ENCODE results near the gene PFKP.
"Not testable (repeated sequence)": the region's sequence is repeated elsewhere in the genome, so short reads cannot be mapped to it uniquely, and the experiment has no call there.

Gene PFKP

DNA sequence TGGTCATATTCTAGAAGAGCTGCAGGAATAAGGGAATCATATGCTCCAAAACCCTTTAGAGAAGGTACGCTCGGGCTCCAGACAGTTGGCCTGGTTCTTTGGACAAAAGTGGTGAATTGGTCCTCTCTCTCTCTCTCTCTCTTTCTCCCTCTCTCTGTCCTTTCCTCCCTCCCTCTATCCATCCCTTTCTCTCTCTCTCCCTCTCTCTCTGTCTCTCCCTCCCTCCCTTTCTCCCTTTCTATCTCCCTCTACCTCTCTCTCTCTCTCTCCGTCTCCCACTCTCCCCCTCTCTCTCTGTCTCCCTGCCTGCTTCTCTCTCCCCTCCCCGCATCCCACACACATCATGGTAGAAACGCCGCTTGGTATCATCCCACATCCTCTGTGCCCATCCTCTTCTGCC, 19.8 kb upstream of the PFKP start:
- no peak for DNase-seq

GRCh38 chr10:3048119-3049019, 19.0 kb upstream of the PFKP start:
- DNase-seq = no peak

DNA sequence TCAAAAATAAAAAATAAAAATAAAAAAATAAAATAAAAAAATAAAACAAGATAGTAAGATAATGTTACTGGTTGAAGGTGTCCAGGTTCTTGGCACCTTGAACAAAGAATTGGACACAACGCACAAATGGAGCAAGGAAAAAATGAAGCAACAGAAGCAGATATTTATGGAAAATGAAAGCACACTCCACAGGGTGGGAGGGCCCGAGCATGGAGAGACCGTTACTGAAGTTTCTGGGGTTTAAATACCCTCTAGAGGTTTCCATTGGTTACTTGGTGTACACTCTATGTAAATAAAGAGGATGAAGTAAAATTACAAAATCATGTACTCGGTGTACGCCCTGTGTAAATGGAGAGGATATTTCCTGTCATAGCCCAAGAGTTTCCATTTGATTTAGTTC, 15.7 kb upstream of the PFKP start:
- DNase-seq = no peak

DNA sequence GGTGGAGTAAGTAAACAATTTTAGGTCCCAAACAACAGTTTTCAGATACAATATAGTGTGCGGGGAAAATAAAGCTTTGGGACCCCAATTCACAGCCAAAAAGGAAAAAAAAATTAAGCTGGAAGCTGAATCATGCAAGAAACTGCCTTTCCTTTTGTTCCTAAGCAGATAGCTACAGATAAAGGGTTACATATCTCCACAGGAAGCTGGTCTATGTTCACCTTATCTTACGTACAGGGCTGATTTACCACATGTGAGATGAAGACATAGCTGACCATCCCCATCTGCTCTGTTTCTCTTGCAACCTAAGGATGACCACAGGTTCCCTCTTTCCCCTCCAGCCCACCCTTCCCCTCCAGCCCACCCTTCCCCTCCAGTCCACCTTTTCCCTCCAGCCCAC, 14.2 kb upstream of the PFKP start:
- no peak for DNase-seq

GRCh38 chr10:3054183-3054850, 13.0 kb upstream of the PFKP start:
- no peak for DNase-seq

- DNase-seq = no peak
Measured at GRCh38 chr10:3054851-3055199, 12.5 kb upstream of the PFKP start.

- DNase-seq = no peak
Measured at GRCh38 chr10:3056280-3057037, 10.9 kb upstream of the PFKP start.

DNA sequence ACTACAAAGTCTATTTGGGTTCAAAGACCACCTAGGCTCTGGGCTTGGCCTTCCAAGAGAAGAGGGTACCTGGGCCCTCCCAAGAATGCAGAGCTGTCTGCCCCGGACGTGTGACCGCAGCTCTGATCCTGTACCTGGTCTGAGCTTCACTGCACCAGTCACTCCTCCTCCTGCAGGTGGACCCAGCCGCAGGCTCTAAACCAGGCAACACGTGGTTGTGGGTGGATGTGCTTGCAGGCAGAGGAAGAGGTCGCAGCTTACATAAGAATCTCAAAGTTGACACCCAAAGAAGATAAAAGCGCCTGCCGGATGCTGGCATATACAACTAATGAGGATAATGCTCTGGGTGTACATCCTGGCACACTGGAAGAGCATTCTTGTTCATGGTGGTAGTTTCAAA, 9.4 kb upstream of the PFKP start:
- DNase-seq = no peak

DNA sequence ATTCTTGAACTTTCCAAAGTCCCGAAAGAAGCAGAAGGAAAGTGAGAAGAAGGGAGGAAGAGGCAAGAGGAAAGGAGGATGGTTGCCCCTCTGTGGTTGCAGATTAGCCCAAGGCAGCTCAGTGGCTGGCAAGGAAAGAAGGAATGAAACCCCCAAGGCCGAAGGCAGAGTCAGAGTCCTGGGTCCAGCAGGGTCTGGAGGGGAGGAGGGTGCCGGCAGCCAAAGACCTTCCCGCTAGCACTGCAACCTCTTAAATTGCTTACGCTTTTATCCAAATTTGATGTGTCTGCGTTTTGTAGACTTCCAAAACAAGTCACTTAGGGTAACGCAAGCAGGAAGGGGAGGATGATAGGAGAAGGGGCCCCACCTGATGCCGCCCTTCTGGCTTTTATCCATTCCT, 7.4 kb upstream of the PFKP start:
- no peak for DNase-seq

- no peak for DNase-seq
Measured at GRCh38 chr10:3060481-3060889, 6.9 kb upstream of the PFKP start.

GRCh38 chr10:3061323-3061898, 5.9 kb upstream of the PFKP start:
- DNase-seq = not testable (repeated sequence)

- DNase-seq = no peak
Measured at GRCh38 chr10:3062502-3063186, 4.7 kb upstream of the PFKP start.

DNA sequence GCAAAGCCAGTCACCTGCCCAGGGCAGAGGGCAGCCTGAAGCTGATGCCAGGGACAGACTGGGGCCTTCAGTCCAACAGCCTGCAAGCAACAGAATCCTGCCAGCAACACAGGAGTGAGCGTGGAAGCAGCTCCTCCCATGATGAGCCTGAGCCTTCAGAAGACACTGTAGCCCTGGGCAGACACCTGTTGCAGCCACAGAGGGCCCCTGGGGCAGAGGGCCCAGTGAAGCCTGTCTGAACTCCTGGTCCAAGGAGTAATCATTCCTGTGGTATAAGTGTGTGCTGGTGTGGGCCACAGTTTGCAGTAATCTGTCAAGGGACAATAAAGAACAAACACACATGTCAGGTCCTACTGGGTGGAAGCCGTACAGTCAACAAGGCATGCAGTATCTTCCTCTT, 2.9 kb upstream of the PFKP start:
- no peak for DNase-seq

DNA sequence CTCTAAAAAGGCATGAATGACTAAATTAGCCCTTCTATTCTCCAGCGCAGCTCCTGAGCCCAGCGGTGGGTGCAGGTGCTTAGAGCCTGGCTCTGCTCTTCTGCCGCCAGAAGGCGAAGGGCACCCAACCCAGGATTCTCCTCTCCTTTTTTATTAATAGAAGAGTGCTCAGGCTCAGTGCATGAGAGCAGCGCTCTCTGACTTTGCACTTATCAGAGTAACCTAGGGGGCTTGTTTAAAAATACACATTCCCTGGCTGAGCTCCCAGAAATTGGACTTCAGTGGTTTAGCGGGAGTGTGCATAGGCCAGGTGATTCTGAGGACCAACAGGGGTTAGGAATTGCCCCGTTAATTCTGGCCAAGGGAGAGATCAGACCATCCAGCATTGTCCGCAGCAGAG, 1.7 kb upstream of the PFKP start:
- no peak for DNase-seq

DNA sequence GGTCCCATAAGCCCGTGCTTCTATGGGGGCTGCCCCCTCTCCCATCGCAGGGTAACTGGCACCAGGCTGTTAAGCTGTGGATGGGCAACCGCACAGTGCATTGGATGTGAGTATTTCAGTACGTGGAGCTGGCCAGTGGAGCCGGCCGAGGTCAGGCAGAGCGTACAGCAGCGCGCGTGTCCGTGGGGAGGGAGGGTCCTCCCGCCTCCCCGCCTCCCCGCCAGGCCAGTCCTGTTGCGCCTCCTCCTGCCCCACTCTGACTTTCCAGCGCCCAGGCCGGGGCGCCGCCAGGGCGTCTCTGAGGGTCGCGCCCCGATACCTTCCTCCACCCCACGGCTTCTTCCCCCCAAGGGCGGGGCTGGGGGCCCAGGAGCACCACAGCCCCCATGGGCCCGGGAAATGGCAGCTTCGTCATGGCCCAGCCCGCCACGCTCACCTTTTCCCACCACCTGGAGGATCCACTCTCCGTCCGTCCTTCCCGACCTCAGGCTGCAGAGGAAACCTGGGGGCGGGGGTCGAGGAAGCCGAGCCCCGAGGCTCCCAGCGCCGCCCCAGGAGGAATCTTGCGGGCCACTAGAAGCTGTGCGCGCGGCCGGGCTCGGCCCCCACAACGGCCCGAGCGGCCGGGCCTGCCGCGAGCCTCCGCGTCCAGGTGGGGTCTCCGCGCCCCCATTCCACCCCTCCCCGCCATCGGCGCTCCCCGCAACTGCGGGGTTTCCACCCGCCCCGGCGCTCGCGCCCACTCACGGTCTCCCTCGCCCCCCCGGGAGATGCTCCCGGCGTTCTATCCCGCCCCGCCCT, 831 bp upstream of the PFKP start:
- DNase-seq = no peak

DNA sequence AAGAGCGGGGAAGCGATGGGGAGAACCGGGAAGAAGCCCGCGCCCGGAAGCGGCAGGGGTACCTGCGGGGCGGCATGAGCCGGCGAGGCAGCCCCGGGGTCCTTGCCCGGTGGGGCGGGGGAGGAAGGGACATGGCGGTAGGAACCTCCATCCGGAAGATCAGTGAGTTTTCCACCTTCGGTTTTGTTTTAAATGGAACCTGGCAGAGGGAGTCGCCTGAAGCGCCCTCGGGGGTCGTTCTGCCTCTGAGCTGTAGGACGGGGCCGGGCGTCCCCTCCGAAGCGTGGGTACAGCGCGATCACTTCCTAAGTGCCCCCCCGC, 471 bp downstream of the PFKP start:
- no peak for DNase-seq

- peak; percentile 82 for DNase-seq
Measured at GRCh38 chr10:3068201-3068967, 1.0 kb downstream of the PFKP start.

GRCh38 chr10:3068968-3069737, 1.8 kb downstream of the PFKP start:
- DNase-seq = peak; percentile 43

DNA sequence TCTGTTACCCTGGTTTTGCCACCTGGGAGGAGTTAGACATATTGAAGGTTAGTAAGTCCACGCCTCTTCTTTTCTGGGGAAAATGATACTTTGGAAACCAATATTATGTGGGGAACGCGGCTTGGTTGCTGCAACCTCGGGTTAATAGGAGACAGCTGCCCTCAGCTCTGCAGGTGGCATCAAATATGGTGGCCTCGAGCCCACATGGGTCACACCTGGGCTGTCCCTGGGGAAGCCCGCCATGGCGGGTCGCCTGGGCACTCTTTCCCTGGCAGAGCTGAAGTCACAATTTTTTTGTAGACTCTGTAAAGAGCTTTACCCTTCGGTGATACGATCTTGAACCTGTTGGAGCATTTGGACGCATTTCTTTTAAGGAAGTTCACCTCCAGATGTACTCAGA, 2.5 kb downstream of the PFKP start:
- no peak for DNase-seq

DNA sequence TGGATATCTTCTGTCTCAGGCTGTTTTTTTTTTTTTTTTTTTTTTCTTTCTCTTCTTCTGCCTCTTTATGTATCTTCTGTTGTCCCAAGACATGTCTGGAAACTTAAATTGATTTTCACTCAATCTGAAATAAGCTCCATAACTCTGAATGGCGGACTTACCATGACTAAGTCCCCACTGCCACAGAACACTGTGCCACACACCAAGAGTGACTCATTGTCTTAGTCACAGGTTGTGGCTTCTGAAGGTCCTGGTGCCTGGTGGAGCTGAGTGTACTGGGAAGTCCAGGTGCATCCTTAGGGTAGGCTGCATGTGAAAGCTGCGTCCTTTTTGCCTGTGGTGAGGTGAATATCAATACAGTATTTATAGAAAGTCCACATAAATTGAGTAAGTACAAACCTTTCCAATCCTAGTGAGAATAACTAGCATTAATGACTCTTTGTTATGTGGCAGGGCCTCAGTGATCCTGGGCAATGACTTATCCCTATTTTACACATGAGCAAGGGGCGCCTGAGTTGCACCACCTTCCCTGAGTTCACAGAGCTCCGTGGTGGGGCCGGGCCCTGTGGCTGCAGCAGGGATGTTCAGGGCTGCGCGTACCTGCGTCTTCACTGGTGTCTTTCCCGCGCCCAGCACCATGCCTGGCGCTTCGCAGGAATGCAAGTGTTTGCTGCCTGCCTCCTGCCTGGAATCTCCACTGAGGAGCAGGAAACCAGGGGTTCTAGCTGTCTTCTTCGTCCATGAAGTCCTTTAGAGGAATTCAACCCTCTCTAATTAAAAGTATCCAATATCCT, 4.3 kb downstream of the PFKP start:
- DNase-seq = peak; percentile 64
